ENCODE results near the gene ADGRG2.
"Not testable (repeated sequence)": the region's sequence is repeated elsewhere in the genome, so short reads cannot be mapped to it uniquely, and the experiment has no call there.

Gene ADGRG2

DNA sequence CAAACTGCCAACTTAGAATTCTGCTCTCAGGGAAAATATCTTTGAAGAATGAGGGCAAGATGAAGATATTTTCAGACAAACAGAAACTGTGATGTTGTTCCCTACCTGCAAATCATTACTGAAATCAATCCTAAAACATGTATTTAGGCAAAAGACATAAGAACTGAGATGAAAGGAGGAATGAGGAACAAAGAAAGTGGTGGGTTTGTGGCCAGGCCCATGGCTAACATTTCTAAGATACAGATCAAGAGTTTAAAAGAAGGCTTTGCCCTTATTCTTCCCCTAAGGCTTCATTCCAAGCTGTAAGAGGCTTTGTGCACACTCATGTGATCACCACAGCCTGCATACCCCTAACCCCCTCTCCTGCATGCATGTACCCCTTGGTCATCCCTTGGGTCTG, 46.5 kb downstream of the ADGRG2 start:
- no peak for DNase-seq (ENCODE audit: low spot score)

DNA sequence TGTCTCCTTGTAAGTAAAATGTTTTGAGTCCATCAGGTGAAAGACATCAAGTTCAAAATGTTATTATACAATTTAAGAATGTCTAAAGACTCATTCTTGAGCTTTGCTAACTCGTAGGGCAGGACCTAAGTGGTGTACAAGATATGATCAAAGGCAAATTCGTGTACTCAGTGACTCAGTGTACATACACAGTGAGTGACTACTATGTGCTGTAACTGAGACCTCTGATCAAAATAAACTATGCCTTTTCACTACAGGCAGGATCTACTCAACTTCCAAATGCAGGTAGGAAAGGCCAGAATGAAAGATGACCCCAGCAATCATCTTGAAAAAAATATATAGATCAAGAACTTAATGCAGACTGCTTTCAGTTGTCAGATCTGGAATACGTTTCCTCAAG, 49.9 kb downstream of the ADGRG2 start:
- DNase-seq (ENCODE audit: low spot score) = no peak

DNA sequence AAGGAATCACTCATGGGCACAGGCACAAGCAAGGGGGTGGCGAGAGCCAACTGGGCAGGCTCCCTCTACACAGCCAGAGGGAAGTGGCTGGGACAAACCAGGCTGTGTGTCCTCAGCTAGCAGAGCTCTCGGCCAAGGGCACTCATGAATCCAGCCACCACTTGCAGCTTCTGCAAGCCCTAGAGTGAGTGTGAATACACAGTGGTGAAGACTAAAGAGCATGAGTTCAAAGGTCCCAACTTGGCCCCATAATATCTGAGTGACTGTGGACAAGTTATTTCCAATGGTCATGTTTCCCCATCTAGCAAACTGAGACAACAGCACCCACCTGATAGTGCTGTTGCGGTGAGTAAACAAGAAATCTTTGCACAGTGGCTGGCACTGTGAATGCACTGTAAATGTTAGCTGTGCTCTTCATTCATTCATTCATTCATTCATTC, 51.7 kb downstream of the ADGRG2 start:
- DNase-seq (ENCODE audit: low spot score) = no peak

DNA sequence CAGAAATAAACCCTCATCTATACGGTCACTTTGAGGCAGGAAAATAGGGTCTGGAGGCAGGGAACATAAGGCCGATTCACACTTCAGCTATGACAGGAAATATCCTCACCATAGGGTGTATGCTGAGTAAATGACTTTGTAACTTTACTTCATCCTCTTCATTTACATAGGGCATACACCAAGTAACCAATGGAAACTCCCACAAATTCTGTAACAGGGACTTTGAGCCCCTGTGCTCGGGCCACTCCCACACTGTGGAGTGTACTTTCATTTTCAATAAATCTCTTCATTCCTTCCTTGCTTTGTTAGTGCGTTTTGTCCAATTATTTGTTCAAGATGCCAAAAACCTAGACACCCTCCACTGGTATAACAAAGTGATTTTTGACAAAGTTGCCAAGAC, 55.3 kb downstream of the ADGRG2 start:
- DNase-seq (ENCODE audit: low spot score) = not testable (repeated sequence)

DNA sequence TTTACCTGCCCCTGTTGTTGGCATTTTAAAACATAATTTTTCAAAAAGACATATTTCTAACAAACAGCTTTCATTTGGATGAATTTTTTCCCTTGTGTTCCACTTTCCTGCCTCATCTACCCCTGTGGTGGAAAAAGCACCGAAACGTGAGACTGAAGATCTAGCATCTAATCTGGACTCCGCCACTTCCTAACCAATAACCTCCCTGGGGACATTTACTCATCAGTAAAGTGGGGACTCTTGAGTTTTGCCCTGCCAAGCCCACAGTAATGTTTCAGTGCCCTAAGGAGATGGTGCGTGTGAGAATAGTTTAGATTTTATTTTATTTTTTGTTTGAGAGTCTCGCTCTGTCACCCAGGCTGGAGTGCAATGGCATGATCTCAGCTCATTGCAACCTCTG, 56.7 kb downstream of the ADGRG2 start:
- no peak for DNase-seq (ENCODE audit: low spot score)

DNA sequence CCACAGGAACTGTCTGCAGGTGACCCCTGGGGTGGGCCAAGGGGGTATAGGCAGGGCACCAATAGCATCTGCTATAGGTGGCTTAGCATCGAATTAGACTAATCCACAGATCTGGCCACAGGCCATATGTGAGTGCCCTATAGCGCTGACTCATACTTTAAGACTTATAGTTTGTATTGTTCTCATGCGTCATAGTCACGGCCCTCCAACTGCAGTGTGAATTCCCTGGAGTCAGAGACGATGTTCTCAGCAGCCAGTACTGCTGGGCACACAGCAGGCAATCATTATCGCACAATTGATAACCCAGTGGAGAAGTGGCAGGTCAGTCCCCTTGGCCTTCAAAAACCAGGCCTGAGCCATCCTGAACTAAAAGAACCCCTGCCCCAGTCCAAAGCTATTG, 58.1 kb downstream of the ADGRG2 start:
- DNase-seq (ENCODE audit: low spot score) = no peak

DNA sequence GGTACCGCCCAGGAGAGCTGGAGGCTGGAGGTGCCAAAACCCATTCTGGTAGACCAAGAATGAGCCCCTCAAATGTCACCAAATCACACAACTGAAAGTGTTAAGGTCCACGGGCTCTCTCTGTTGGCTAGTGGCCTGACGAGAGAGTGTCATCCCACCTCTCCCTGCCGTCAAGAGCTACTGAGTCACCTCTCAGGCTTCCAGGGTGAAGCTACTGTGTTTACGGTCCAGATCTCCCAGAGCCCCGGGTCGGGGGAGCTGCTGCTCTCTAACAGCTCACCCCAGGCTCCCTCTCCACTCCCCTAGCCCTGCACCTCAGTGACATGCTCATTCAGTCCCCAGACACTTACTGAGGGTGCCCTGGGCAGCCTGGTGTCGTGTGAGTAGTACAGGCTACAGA, 59.2 kb downstream of the ADGRG2 start:
- DNase-seq (ENCODE audit: low spot score) = no peak

DNA sequence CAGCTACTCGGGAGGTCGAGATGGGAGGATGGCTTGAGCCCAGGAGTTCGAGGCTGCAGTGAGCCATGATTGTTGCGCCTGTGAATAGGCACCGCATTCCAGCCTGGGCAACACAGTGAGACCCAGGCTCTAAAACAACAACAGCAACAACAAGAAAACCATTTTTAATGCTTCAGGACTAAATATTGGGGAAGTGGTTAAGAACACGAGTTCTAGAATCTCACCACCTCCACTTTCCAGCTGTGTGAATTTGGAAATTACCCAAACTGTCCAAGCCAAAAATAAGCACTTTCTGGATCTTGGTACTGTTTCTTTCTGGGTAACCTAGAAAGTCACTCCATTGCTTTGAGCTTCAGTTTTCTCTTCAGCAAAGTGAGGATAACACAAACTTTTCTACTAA, 63.2 kb downstream of the ADGRG2 start:
- DNase-seq (ENCODE audit: low spot score) = no peak

DNA sequence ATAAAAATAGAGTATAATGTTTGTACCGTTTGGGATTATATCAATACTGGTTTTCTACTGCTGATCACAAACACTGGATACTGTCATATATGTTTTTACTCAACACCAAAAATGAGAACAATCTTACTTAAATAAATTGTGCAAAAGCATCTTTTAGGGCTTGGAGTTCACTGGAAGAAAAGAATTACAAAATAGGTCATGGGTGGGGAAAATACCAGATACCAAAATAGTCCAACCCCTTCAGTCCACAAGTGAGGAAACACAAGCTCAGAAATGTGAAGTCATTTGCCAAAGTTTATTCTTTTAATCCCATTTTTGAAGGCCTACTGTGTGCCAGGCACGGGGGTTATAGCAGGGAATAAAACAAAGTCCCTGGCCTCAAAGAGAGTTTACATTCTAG, 64.4 kb downstream of the ADGRG2 start:
- DNase-seq (ENCODE audit: low spot score) = no peak

DNA sequence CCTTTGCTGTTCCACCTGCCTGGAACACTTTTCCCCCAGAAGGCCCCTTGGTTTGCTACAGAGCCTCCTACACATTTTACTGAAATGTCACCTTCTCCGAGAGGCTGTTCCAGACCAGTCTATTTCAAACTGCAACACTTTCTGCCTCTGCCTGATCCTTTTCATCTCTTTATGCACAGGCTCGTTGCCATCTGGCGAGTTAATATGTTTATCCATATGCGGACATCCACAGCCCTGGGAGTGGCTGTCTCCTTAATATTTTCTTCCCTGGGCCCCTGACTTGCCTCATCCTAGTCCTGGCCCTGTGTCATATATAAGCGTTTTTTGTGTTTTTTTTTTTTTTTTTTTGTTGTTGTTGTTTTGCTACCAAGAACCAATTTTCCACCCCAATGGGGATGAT, 73.2 kb downstream of the ADGRG2 start:
- no peak for DNase-seq (ENCODE audit: low spot score)

DNA sequence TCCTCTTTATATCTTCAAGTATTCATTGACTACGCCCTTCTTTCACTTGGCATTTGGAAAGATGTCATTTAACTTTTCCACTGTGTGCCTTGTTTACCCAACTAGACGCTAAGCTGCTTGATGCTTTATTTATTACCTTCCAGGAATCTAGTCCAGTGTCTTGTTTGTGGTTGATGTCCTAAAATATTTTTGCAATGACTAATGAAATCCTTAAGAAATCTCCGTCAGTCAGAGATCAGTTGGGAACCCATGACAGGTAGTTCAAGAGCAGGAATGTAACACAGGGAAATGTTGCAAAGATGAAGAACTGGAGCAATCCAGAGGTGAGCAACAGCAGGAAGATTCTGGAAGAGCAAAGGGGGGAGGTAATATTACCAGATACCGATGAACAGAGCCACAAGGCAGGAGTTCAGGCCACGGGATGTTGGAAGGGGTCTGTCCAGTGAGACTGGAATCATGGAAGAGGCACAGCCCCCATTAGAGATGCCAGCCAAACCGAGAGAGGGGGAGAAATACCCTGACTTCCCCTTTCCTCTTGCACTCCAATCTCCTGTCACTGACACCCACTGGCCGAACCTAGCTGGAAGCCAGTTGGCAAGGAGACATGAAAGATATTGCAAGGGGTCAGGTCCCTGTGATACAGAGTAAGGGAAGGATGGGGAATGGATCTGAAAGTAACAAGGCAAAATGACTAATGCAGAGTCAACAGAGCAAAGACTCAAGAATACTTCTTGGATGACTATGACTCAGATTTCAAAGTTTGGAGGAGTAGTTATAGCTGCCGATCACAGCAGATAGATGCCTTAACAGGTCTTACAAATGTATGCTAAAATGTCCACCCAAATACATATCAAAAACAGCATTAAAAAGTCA, 75.7 kb downstream of the ADGRG2 start:
- DNase-seq (ENCODE audit: low spot score) = no peak

DNA sequence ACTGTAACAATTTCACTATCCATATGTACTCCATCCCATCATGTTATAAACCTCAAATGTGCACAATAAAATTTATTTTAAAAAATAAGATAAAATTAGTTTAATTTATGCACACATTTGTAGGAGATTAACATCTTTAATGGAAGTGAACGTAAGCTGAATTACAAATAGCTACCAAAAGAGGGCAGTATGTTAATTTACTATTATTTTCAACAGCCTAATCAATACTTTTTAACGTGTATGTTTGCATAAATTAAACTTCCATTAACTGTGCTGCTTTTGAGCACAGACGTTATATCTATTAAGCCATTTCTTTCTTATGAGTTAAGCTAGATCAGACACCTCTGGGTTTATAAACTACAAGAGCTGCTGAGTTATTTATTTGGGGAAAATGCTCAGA, 81.9 kb downstream of the ADGRG2 start:
- DNase-seq (ENCODE audit: low spot score) = no peak

DNA sequence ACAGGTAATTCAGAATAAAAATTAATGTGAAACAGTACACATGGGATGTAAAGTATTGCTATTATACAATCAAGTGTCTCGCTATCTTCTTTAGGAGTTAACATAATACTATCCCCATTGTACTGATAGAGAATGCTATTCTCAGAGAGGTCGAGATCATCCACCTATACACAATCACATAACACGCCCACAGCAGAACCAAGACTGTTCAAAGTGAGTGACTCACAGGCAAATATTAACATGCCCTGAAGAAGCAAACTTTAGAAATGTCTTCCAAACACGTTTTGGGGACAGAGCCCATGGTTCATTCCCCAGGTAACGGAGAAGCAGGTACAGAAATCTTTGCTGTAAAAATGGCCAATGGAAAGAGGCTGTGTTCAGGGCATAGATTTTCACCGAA, 88.2 kb downstream of the ADGRG2 start:
- no peak for DNase-seq (ENCODE audit: low spot score)

DNA sequence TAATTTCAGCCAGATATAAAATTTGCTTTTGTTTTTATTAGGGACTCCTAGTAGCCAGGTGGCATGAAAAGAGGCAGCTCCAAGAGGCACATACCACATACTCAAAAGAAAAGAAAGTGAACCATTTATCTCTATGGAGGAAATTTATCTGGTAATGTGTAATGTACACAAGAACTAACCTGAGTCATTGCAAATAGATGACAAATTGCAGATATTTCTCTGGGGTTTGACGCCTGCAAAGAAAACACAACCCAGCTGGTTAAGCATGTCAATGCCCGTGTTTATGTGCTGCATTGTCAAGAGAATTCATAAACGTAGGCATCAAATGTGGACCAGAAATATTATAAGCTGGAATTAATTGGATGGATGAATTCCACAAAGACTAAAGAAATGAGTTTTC, 91.5 kb downstream of the ADGRG2 start:
- no peak for DNase-seq (ENCODE audit: low spot score)

DNA sequence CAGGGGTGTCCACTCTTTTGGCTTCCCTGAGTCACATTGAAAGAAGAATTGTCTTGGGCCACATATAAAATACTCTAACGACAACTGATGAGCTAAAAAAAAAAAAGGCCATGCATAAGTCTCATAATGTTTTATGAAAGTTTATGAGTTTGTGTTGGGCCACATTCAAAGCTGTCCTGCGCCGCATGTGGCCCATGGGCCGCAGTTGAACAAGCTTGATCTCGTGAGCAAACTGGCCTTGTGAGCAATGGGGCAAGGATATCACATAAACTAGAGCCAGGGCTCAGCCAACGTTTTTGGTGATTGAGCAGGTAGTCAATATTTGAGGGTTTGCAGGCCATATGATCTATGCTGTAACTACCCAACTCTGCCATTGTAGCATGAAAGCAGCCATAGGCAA, 93.7 kb downstream of the ADGRG2 start:
- no peak for DNase-seq (ENCODE audit: low spot score)

DNA sequence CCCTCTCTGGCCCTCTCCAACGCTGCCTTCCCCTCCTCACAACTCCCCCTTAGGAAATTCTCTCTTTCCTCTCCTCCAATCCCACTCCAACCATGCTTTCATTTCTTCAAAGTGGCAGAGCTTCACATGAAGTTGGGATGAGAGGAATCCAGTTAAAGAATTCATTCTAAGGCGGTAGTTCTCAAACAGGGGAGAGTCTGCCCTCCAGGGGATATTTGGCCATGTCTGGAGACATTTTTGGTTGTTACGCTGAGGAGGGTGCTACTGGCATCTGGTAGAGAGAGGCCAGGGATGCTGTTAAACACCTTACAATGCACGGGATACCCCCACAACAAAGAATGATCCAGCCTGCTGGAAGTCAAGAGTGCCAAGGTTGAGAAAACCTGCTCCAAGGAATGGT, 97.9 kb downstream of the ADGRG2 start:
- no peak for DNase-seq (ENCODE audit: low spot score)

DNA sequence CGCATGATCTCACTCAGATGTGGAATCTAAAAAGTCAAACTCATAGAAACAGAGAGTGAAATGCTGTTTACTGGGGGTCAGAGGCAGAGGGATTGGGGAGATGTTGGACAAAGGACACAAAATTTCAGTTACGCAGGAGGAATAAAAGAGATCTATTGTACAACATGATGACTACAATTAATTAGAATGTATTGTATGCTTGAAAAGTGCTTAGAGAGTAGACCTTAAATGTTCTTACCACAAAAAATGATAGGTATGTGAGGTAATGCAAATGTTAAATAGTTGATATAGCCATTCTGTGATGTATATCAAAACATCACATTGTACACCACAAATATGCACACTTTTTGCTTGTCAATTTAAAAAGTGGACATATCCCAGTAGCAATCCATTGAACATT, 102.3 kb downstream of the ADGRG2 start:
- no peak for DNase-seq (ENCODE audit: low spot score)

DNA sequence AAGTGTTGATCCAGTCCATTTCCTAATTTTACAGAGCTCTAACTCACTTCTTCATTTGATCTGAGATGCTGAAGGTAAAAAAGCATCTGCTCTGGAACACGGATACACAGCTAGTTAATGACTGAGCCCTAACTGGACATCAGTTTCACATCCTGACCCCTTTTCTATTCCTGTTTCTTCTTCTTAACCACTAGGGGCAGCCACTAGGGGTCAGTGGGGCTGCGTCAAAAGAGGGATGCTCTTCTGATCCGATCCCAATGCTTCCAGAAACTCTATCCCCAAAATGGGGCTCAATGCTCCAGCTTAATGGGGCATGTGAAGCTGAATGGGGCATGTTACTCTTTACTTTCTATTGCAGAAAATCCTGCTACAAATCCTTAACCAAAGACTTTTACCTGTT, 105.0 kb downstream of the ADGRG2 start:
- DNase-seq (ENCODE audit: low spot score) = no peak

DNA sequence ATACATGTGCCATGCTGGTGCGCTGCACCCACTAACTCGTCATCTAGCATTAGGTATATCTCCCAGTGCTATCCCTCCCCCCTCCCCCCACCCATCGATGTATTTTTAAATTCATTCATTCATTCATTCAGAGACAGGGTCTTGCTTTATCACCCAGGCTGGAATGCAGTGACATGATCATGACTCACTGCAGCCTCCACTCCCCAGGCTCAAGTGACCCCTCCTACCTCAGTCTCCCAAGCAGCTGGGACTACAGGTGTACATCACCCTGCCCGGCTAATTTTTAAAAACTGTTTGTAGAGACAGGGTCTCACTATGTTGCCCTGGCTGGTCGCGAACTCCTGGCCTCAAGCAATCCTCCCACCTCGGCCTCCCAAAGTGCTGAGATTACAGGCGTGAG, 105.7 kb downstream of the ADGRG2 start:
- not testable (repeated sequence) for DNase-seq (ENCODE audit: low spot score)

DNA sequence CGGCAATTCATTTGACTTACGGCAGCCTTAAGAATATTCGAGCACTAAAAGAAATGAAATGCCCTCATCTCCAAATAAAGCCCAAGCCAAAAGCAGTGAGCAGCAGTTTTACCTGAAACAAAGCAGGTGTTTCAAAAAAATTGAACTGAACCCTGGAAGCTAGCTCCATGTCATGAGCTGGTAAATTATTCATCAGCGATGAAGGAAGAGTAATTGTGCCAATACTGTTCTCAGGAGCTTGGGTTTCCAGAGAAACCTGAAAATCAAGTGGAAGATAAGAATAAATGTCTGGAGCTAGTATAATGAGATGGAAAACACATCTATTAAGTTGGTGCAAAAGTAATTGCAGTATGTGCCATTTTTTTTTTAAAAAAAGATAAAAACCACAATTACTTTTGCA, 114.4 kb downstream of the ADGRG2 start:
- no peak for DNase-seq (ENCODE audit: low spot score)

DNA sequence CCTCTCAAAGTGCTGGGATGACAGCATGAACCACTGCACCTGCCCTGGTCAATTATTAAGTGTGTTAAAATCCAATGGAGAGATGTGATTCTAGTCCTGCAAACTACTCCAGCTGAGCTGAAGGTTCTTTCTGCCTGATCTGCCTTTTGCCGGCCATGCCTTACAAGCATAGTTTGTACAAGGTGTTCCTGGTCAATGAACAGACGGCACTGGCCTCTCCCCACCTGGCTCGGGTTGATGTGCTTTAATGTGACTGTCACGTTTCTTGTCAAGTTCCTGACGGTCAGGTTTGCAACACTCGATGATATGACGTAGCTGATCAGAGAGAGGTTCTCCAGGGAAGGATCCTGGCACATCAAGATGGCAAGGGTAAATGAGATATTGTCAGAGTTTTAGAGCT, 115.3 kb downstream of the ADGRG2 start:
- DNase-seq (ENCODE audit: low spot score) = no peak

DNA sequence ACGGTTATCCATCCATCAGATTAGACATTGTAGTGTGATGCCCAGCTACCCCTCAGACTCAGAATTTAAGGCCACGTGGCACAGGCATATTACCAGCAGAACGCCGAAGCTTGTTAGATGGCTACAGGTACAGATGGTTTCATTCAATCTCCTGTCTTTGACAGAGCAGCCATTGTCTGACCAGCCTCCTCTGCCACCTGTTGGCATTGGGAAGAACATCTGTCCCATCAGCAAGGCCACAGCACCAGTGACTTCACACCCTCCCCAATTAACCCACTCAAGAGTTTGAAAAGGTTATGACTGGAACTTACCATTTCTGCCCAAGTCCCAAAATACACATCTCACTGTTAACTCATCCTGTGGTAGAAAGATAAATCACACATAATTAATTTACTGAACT, 116.4 kb downstream of the ADGRG2 start:
- no peak for DNase-seq (ENCODE audit: low spot score)

DNA sequence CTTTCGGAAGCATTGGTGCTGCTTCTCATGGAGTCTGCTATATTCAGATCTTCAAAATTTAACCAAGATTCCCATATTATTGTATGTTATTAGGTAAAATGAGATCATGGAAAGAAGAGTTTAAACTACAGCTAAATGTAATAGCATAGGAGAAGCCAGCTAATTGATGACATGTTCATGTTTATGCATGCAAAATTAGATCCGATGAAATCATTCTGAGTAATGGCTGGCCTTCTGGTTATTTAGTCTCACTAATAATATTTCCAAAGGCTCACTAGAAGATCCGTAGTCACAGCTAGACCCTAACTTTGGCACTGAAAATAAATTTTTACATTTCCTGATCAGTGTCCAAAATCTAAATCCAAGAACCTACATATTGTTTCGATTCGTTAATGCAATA, 118.5 kb downstream of the ADGRG2 start:
- DNase-seq (ENCODE audit: low spot score) = no peak

DNA sequence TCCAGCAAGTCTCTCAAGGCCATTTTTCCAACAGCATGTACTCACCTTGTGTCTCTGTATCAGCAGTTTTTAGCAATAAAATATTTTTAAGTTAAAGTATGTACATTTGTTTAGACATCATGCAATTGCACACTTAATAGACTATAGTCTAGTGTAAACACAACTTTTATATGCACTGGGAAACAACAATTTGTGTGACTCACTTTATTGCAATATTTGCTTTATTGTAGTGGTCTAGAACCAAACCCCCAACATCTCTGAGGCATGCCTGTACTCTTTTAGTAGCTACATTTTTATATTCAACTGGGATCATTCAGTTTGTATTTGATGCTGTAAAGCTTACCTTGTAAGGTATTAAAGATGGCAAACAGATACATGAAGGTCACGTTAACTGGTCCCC, 123.6 kb downstream of the ADGRG2 start:
- no peak for DNase-seq (ENCODE audit: low spot score)

All from left forelimb (tissue), 1 donor.